NT2/D1 (cell line): Measurements from ENCODE around the gene CXCR5.

ENCODE experiments used
- DNase-seq: peaks from one replicate; pipeline ENCODE4 v3.0.0-alpha.2; 2011; ENCODE audit warnings: low read depth, low spot score
- H3K27me3 ChIP-seq: 2 replicates; pipeline ENCODE4 v1.6.0; 2011; ENCODE audit warnings: mild to moderate bottlenecking; ENCODE audit not compliant: insufficient read length, insufficient read depth
- H3K36me3 ChIP-seq: 2 replicates; pipeline ENCODE4 v1.6.1; 2011; ENCODE audit warnings: mild to moderate bottlenecking, low read length, mixed read lengths; ENCODE audit not compliant: insufficient read depth, insufficient read length
- H3K4me1 ChIP-seq: 2 replicates; pipeline ENCODE4 v1.5.1; 2011; ENCODE audit not compliant: insufficient read depth, insufficient read length
- H3K4me3 ChIP-seq: 2 replicates; pipeline ENCODE4 v1.5.1; 2011; ENCODE audit warnings: low read depth; ENCODE audit not compliant: insufficient read length
- H3K9ac ChIP-seq: 2 replicates; pipeline ENCODE4 v1.6.0; 2011; ENCODE audit warnings: low read depth; ENCODE audit not compliant: insufficient read length
- H3K9me3 ChIP-seq: 2 replicates; pipeline ENCODE4 v1.5.1; 2011; ENCODE audit warnings: mild to moderate bottlenecking, low read length; ENCODE audit not compliant: insufficient read depth
- SUZ12 ChIP-seq: IDR thresholded peaks from 2 replicates; pipeline ENCODE4 v1.6.1; 2011; ENCODE audit not compliant: insufficient read length, insufficient read depth; ENCODE audit errors: extremely low read depth
- YY1 ChIP-seq: IDR thresholded peaks from 2 replicates; pipeline ENCODE4 v1.6.1; 2011; ENCODE audit not compliant: insufficient read length, insufficient read depth
- ZNF274 ChIP-seq: IDR thresholded peaks from 2 replicates; pipeline ENCODE4 v1.6.1; 2011; ENCODE audit warnings: mild to moderate bottlenecking, low read depth, low read length

The CXCR5 gene

GRCh38 chr11:118877487-118878162 lies 6.1 kb upstream of the CXCR5 start:
- Histone ChIP-seq H3K36me3 (no peaks in the 10 kb centered on the region), H3K9me3 (no peaks in the 10 kb centered on the region), H3K9ac (no peak overlapping the region), H3K4me1 (peaks cover 2% of the 10 kb centered on the region), H3K27me3 (no peaks in the 10 kb centered on the region), H3K4me3 (no peak overlapping the region)
- DNase-seq = no peak
- TF ChIP-seq ZNF274 (no peak), YY1 (no peak), SUZ12 (no peak)

GRCh38 chr11:118878163-118878563 lies 5.5 kb upstream of the CXCR5 start:
- H3K27me3 ChIP-seq = no peaks in the 10 kb centered on the region
- TF ChIP-seq YY1 (no peak), SUZ12 (no peak), ZNF274 (no peak)
- H3K9me3 ChIP-seq = no peaks in the 10 kb centered on the region
- peaks cover 2% of the 10 kb centered on the region for H3K4me1 ChIP-seq
- DNase-seq = no peak
- H3K4me3 ChIP-seq = no peak overlapping the region
- no peaks in the 10 kb centered on the region for H3K36me3 ChIP-seq
- no peak overlapping the region for H3K9ac ChIP-seq

GRCh38 chr11:118881228-118881627 lies 2.5 kb upstream of the CXCR5 start:
- H3K36me3 ChIP-seq = no peaks in the 10 kb centered on the region
- H3K4me1 ChIP-seq = peaks cover 2% of the 10 kb centered on the region
- H3K27me3 ChIP-seq = no peaks in the 10 kb centered on the region
- TF ChIP-seq YY1 (no peak), ZNF274 (no peak), SUZ12 (no peak)
- H3K9ac ChIP-seq = no peak overlapping the region
- no peak overlapping the region for H3K4me3 ChIP-seq
- DNase-seq = no peak
- H3K9me3 ChIP-seq = no peaks in the 10 kb centered on the region

- H3K27me3 ChIP-seq = peaks cover 2% of the 10 kb centered on the region
- H3K9ac ChIP-seq = no peak overlapping the region
- no peak for DNase-seq
- H3K9me3 ChIP-seq = no peaks in the 10 kb centered on the region
- H3K4me1 ChIP-seq = peaks cover 8% of the 10 kb centered on the region
- H3K36me3 ChIP-seq = no peaks in the 10 kb centered on the region
- TF ChIP-seq SUZ12 = no peak
- TF ChIP-seq ZNF274 = no peak
- TF ChIP-seq YY1 = no peak
- no peak overlapping the region for H3K4me3 ChIP-seq
Measured at GRCh38 chr11:118882491-118882890, 1.2 kb upstream of the CXCR5 start.

GRCh38 chr11:118883004-118883367 lies 706 bp upstream of the CXCR5 start:
- peaks cover 2% of the 10 kb centered on the region for H3K27me3 ChIP-seq
- peaks cover 9% of the 10 kb centered on the region for H3K4me1 ChIP-seq
- H3K9ac ChIP-seq = no peak overlapping the region
- no peak overlapping the region for H3K4me3 ChIP-seq
- H3K9me3 ChIP-seq = no peaks in the 10 kb centered on the region
- H3K36me3 ChIP-seq = no peaks in the 10 kb centered on the region
- no peak for DNase-seq
- TF ChIP-seq SUZ12 (no peak), YY1 (no peak), ZNF274 (no peak)

GRCh38 chr11:118884875-118885274 lies 1.2 kb downstream of the CXCR5 start:
- TF ChIP-seq SUZ12 (no peak), YY1 (no peak), ZNF274 (no peak)
- no peaks in the 10 kb centered on the region for H3K36me3 ChIP-seq
- H3K4me1 ChIP-seq = peaks cover 20% of the 10 kb centered on the region
- no peak overlapping the region for H3K4me3 ChIP-seq
- peaks cover 2% of the 10 kb centered on the region for H3K27me3 ChIP-seq
- DNase-seq = no peak
- no peak overlapping the region for H3K9ac ChIP-seq
- H3K9me3 ChIP-seq = no peaks in the 10 kb centered on the region

GRCh38 chr11:118885319-118885718 lies 1.6 kb downstream of the CXCR5 start:
- peaks cover 2% of the 10 kb centered on the region for H3K27me3 ChIP-seq
- no peaks in the 10 kb centered on the region for H3K36me3 ChIP-seq
- no peak overlapping the region for H3K9ac ChIP-seq
- peaks cover 20% of the 10 kb centered on the region for H3K4me1 ChIP-seq
- H3K9me3 ChIP-seq = no peaks in the 10 kb centered on the region
- no peak for DNase-seq
- no peak overlapping the region for H3K4me3 ChIP-seq
- TF ChIP-seq YY1 = no peak
- no peak for TF ChIP-seq ZNF274
- no peak for TF ChIP-seq SUZ12
